Mucosa of stomach (tissue), 1 donor: ENCODE results near the gene FGD4.

Experiments
- H3K27me3 ChIP-seq: one replicate; pipeline ENCODE4 v1.7.0; 2013; ENCODE audit warnings: mild to moderate bottlenecking, low read length; ENCODE audit not compliant: control insufficient read depth, insufficient read depth
- H3K36me3 ChIP-seq: one replicate; pipeline ENCODE4 v1.7.0; 2013; ENCODE audit warnings: low read length; ENCODE audit not compliant: control insufficient read depth, insufficient read depth
- H3K4me1 ChIP-seq: one replicate; pipeline ENCODE4 v1.7.0; 2013; ENCODE audit warnings: mild to moderate bottlenecking, low read length; ENCODE audit not compliant: control insufficient read depth, insufficient read depth
- H3K4me3 ChIP-seq: one replicate; pipeline ENCODE4 v1.7.0; 2013; ENCODE audit warnings: low read length
- H3K9ac ChIP-seq: one replicate; pipeline ENCODE4 v1.7.0; 2013; ENCODE audit warnings: mild to moderate bottlenecking, low read length, moderate library complexity
- H3K9me3 ChIP-seq: one replicate; pipeline ENCODE4 v1.7.0; 2013; ENCODE audit warnings: mild to moderate bottlenecking, low read length, moderate library complexity; ENCODE audit not compliant: control insufficient read depth
- donor health status: Pancreatic carcinoma.

The FGD4 gene

DNA sequence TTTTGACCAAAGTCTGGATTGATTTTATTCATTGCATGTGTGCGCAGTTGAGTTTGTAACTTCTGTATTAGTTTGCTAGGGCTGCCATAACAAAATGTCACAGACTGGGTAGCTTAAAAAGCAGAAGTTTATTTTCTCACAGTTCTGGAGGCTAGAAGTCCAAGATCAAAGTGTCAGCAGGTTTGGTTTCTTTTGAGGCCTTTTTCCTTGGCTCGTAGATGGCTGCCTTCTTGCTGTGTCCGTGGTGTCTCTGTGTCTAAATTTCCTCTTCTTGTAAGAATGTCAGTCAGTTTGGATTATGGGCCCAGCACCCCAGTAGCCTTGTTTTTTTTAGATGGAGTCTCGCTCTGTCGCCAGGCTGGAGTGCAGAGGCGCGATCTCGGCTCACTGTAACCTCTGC, 291.6 kb downstream of the FGD4 start:
- Histone ChIP-seq H3K4me1 (no peaks in the 10 kb centered on the region), H3K36me3 (no peaks in the 10 kb centered on the region), H3K27me3 (no peaks in the 10 kb centered on the region), H3K4me3 (no peak overlapping the region), H3K9me3 (no peaks in the 10 kb centered on the region), H3K9ac (no peak overlapping the region)

DNA sequence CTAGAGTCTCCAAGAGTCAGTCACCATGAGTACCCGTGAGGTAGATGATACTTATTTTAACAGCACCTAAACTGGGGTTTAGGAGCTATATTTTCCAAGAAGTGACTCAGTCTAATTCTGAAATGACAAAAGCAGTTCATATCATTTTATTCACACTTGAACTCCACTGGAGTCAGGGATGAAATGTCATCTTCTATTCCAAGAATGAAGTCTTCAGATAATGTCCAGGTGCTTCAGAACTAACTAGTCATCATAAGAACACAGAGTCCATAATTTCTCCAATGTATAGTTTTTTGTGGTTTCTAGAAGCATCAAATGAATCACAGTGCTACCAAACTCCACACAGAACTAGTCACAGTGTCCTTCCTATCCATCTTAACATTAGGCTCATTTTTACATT, 293.0 kb downstream of the FGD4 start:
- H3K36me3 ChIP-seq: no peaks in the 10 kb centered on the region
- H3K9me3 ChIP-seq: no peaks in the 10 kb centered on the region
- H3K4me3 ChIP-seq: no peak overlapping the region
- H3K27me3 ChIP-seq: no peaks in the 10 kb centered on the region
- H3K4me1 ChIP-seq: peaks cover 4% of the 10 kb centered on the region
- H3K9ac ChIP-seq: no peak overlapping the region

DNA sequence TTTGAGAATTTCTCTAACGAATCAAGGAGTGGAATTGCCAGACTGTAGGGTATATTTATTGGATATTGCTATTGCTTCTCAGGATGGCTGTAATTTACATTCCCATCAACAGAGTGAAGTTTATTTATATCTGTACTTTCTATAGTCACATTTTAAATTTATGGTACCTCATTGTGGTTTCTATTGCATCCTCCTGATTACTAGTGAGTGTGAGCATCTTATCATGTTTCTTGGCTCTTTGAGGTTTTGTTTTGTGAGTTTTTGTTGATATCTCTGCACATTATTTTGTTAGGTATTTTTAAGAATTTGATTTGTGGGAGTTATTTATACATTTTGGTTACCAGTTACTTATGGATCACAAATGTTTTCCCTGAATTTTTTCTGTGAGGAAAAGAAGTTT, 293.7 kb downstream of the FGD4 start:
- Histone ChIP-seq H3K36me3 (no peaks in the 10 kb centered on the region), H3K4me3 (no peak overlapping the region), H3K27me3 (no peaks in the 10 kb centered on the region), H3K9me3 (no peaks in the 10 kb centered on the region), H3K9ac (no peak overlapping the region), H3K4me1 (peaks cover 10% of the 10 kb centered on the region)
